IMR-90 (cell line): ENCODE results near the gene BRAT1. TPM values are rescaled to one million over a fixed set of nuclear protein-coding genes. Genes with fewer than 3 reads are reported as not detected.
A peak's percentile ranks its signal among the peaks of the same experiment; 100 is the strongest.

Experiments used
- ATAC-seq: fragments of 200-7000 bp; cut with Tn5 transposase; 2 replicates; pipeline ENCODE4 v1.9.1; 2020; ENCODE audit warnings: low read depth, mild to moderate bottlenecking, moderate library complexity
- BruUV-seq: library from RNA; stranded (reverse); fragments of 400-500 nt; replicated peaks from 2 replicates; lab custom pipeline; 2021; lab: Mats Ljungman, UMichigan
- CTCF ChIA-PET: fragments of 300-600 bp; formaldehyde crosslinking; extraction: SDS; loops from one replicate; lab custom pipeline; 2021; ENCODE audit warnings: antibody characterized with exemption; lab: Yijun Ruan, JAX
- POLR2A ChIA-PET: fragments of 300-600 bp; sonication (Branson Sonifier 250); formaldehyde crosslinking; loops from one replicate; lab custom pipeline; 2022; ENCODE audit warnings: antibody characterized with exemption; ENCODE audit not compliant: unreplicated experiment; lab: Charles Lee
- DNase-seq: peaks from one replicate; pipeline ENCODE4 v3.0.0; 2013
- H2AFZ ChIP-seq: replicated peaks from 2 replicates; pipeline ENCODE3; 2013; ENCODE audit warnings: low read length, mild to moderate bottlenecking; ENCODE audit not compliant: poor library complexity
- H2AK5ac ChIP-seq: 2 replicates; pipeline ENCODE4 v1.6.1; 2013; ENCODE audit warnings: low read depth, low read length, inconsistent platforms
- H2AK9ac ChIP-seq: replicated peaks from 2 replicates; pipeline ENCODE3; 2013; ENCODE audit warnings: mild to moderate bottlenecking, low read depth, low read length, moderate library complexity; ENCODE audit not compliant: poor library complexity
- H2BK120ac ChIP-seq: 2 replicates; pipeline ENCODE4 v1.6.1; 2013; ENCODE audit warnings: low read depth, low read length, inconsistent platforms
- H2BK15ac ChIP-seq: 3 replicates; pipeline ENCODE4 v1.6.1; 2013; ENCODE audit warnings: low read depth, low read length, inconsistent platforms
- H2BK20ac ChIP-seq: 2 replicates; pipeline ENCODE4 v1.6.1; 2013; ENCODE audit warnings: low read depth, mild to moderate bottlenecking, inconsistent platforms, low read length, moderate library complexity
- H2BK5ac ChIP-seq: 2 replicates; pipeline ENCODE4 v1.6.1; 2013; ENCODE audit warnings: mild to moderate bottlenecking, low read depth, low read length, inconsistent platforms; ENCODE audit not compliant: poor library complexity, severe bottlenecking
- H3K14ac ChIP-seq: replicated peaks from 2 replicates; pipeline ENCODE4 v1.6.1; 2013; ENCODE audit warnings: low read depth, low read length, inconsistent platforms
- H3K18ac ChIP-seq: 2 replicates; pipeline ENCODE4 v1.6.1; 2013; ENCODE audit warnings: low read depth, low read length, control low read depth
- H3K23ac ChIP-seq: 2 replicates; pipeline ENCODE4 v1.6.1; 2013; ENCODE audit warnings: low read depth, low read length, inconsistent platforms
- H3K27ac ChIP-seq: 2 replicates; pipeline ENCODE4 v1.5.1; 2013; ENCODE audit warnings: mild to moderate bottlenecking, control low read depth, low read length; ENCODE audit not compliant: insufficient read depth
- H3K27me3 ChIP-seq: 2 replicates; pipeline ENCODE4 v1.6.1; 2013; ENCODE audit warnings: low read length; ENCODE audit not compliant: control insufficient read depth, insufficient read depth
- H3K36me3 ChIP-seq: 2 replicates; pipeline ENCODE4 v1.6.1; 2013; ENCODE audit warnings: low read length, mixed read lengths; ENCODE audit not compliant: control insufficient read depth, insufficient read depth
- H3K4ac ChIP-seq: 2 replicates; pipeline ENCODE4 v1.6.1; 2013; ENCODE audit warnings: low read depth, low read length, inconsistent platforms
- H3K4me1 ChIP-seq: 2 replicates; pipeline ENCODE4 v1.6.1; 2013; ENCODE audit warnings: low read length, mixed read lengths; ENCODE audit not compliant: control insufficient read depth, insufficient read depth
- H3K4me2 ChIP-seq: 2 replicates; pipeline ENCODE4 v1.6.1; 2013; ENCODE audit warnings: low read depth, mild to moderate bottlenecking, control low read depth, low read length, moderate library complexity
- H3K4me3 ChIP-seq: 2 replicates; pipeline ENCODE4 v1.5.1; 2013; ENCODE audit warnings: low read depth, mild to moderate bottlenecking, control low read depth, low read length, moderate library complexity; ENCODE audit not compliant: insufficient read depth
- H3K56ac ChIP-seq: 2 replicates; pipeline ENCODE4 v1.6.1; 2013; ENCODE audit warnings: low read length, inconsistent platforms; ENCODE audit not compliant: insufficient read depth; ENCODE audit errors: extremely low read depth
- H3K79me1 ChIP-seq, 2 experiments: 2 replicates each; pipeline ENCODE4 v1.6.1; 2013; ENCODE audit warnings: low read length in 2 of 2, inconsistent platforms in 1 of 2, low read depth in 1 of 2
- H3K9ac ChIP-seq: 2 replicates; pipeline ENCODE4 v1.6.1; 2013; ENCODE audit warnings: low read depth, low read length, control low read depth
- H3K9me1 ChIP-seq: 2 replicates; pipeline ENCODE4 v1.6.1; 2013; ENCODE audit warnings: low read length, inconsistent platforms; ENCODE audit not compliant: insufficient read depth
- H3K9me3 ChIP-seq: 2 replicates; pipeline ENCODE4 v1.6.1; 2013; ENCODE audit warnings: low read length; ENCODE audit not compliant: control insufficient read depth, insufficient read depth
- H4K20me1 ChIP-seq: 2 replicates; pipeline ENCODE4 v1.6.1; 2013; ENCODE audit warnings: low read length, inconsistent platforms; ENCODE audit not compliant: insufficient read depth
- H4K5ac ChIP-seq: 2 replicates; pipeline ENCODE4 v1.6.1; 2013; ENCODE audit warnings: mild to moderate bottlenecking, low read depth, low read length, control low read depth
- H4K8ac ChIP-seq, 2 experiments: 2 replicates each; pipeline ENCODE4 v1.6.1; 2013; ENCODE audit warnings: low read depth in 2 of 2, low read length in 2 of 2, control low read depth in 1 of 2, inconsistent platforms in 1 of 2
- H4K91ac ChIP-seq: 2 replicates; pipeline ENCODE4 v1.6.1; 2013; ENCODE audit warnings: low read depth, low read length, inconsistent platforms; ENCODE audit not compliant: insufficient read depth
- BHLHE40 ChIP-seq: fragments of 150-350 bp; IDR thresholded peaks from 2 replicates; pipeline ENCODE4 v1.6.1; 2016; ENCODE audit warnings: mild to moderate bottlenecking, low read depth, low read length
- CHD1 ChIP-seq: IDR thresholded peaks from 2 replicates; pipeline ENCODE4 v1.6.1; 2012; ENCODE audit warnings: low read depth, low read length, improper control_type of control experiment
- CTCF ChIP-seq: conservative IDR thresholded peaks from 2 replicates; pipeline ENCODE4 v1.5.1; 2012; ENCODE audit warnings: mild to moderate bottlenecking, low read depth, low read length, improper control_type of control experiment
- ELK1 ChIP-seq: fragments of 150-350 bp; IDR thresholded peaks from 2 replicates; pipeline ENCODE4 v1.6.1; 2016; ENCODE audit warnings: low read depth, mild to moderate bottlenecking, low read length, moderate library complexity, borderline replicate concordance
- FOS ChIP-seq: fragments of 150-350 bp; IDR thresholded peaks from 2 replicates; pipeline ENCODE4 v1.6.1; 2016; ENCODE audit warnings: low read depth, low read length
- MAFK ChIP-seq: IDR thresholded peaks from 2 replicates; pipeline ENCODE4 v1.6.1; 2012; ENCODE audit warnings: low read depth, low read length, improper control_type of control experiment
- MAZ ChIP-seq: IDR thresholded peaks from 2 replicates; pipeline ENCODE4 v1.6.1; 2012; ENCODE audit warnings: low read depth, mild to moderate bottlenecking, low read length, improper control_type of control experiment, moderate library complexity, borderline replicate concordance
- MXI1 ChIP-seq: IDR thresholded peaks from 2 replicates; pipeline ENCODE4 v1.6.1; 2012; ENCODE audit warnings: low read depth, mild to moderate bottlenecking, low read length, moderate library complexity, borderline replicate concordance
- NFE2L2 ChIP-seq: fragments of 150-350 bp; IDR thresholded peaks from 2 replicates; pipeline ENCODE4 v1.6.1; 2016; ENCODE audit warnings: low read depth, mild to moderate bottlenecking, low read length
- POLR2A ChIP-seq: IDR thresholded peaks from 2 replicates; pipeline ENCODE4 v1.6.1; 2012; ENCODE audit warnings: mild to moderate bottlenecking, low read depth, low read length
- RAD21 ChIP-seq: IDR thresholded peaks from 2 replicates; pipeline ENCODE4 v1.6.1; 2012; ENCODE audit warnings: low read length, improper control_type of control experiment
- RCOR1 ChIP-seq: IDR thresholded peaks from 2 replicates; pipeline ENCODE4 v1.6.1; 2012; ENCODE audit warnings: mild to moderate bottlenecking, low read length, improper control_type of control experiment; ENCODE audit not compliant: insufficient replicate concordance
- RFX5 ChIP-seq: IDR thresholded peaks from 2 replicates; pipeline ENCODE4 v1.8.0; 2012; ENCODE audit warnings: low read depth, mild to moderate bottlenecking, low read length, moderate library complexity
- SMC3 ChIP-seq: fragments of 150-350 bp; IDR thresholded peaks from 2 replicates; pipeline ENCODE4 v1.6.1; 2016; ENCODE audit warnings: low read depth, mild to moderate bottlenecking, antibody characterized with exemption, low read length, moderate library complexity
- USF2 ChIP-seq: fragments of 150-350 bp; IDR thresholded peaks from 2 replicates; pipeline ENCODE4 v1.6.1; 2017; ENCODE audit warnings: mild to moderate bottlenecking, antibody characterized with exemption, low read length, low read depth
- WGBS, 2 experiments: methylation state at CpG; one replicate each; pipeline versions ENCODE4 v1.1.5 to v1.1.7; 2013; ENCODE audit warnings: missing lambda C conversion rate in 2 of 2; ENCODE audit not compliant: insufficient read length in 1 of 2; ENCODE audit errors: extremely low coverage in 2 of 2; 5-methylcytosine and 5-hydroxymethylcytosine counted together
- dilution Hi-C: fragments of 300-500 bp; cut with HindIII; formaldehyde crosslinking; loops from one replicate; pipeline ENCODE4 v1.14.3; 2018; ENCODE audit warnings: low sequenced_read_pairs; ENCODE audit not compliant: unreplicated experiment
- in situ Hi-C: fragments of 300-500 bp; cut with MboI; formaldehyde crosslinking; loops from 3 replicates; pipeline ENCODE4 v1.14.3; 2019; ENCODE audit warnings: low sequenced_read_pairs, inconsistent platforms, mixed read lengths
- intact Hi-C: fragments of 100-400 bp; cut with micrococcal nuclease; formaldehyde crosslinking; loops from 2 replicates; pipeline ENCODE4 v1.10.0; 2022
- polyA plus RNA-seq, 3 experiments: library from polyadenylated mRNA; depleted of rRNA; stranded (reverse); fragments of >200 nt; gene quantifications; 2 replicates each; pipeline ENCODE4 v1.2.3, GENCODE V29; 2012; ENCODE audit warnings: low replicate concordance in 1 of 3
- total RNA-seq: library from RNA; depleted of rRNA; stranded (reverse); fragments of >200 nt; gene quantifications from 2 replicates; pipeline ENCODE4 v1.2.3, GENCODE V29; 2012

Gene BRAT1
- total and polyA plus RNA-seq, 2 of the 4 experiments (the other 2 are of a cell fraction): 6.8 to 21.9 TPM

GRCh38 chr7:2564970-2565540, 9.7 kb upstream of the BRAT1 start:
- intact Hi-C loops (loop anchor here (5.0 kb wide), 1 partner anchor 592 kb away; no protein-coding TSS in a partner anchor), in situ Hi-C loops (no loop called here), dilution Hi-C loops (no loop called here)
- no peak overlapping the region for H3K4me3 ChIP-seq
- no peak overlapping the region for H2AK9ac ChIP-seq
- no peak overlapping the region for H3K27ac ChIP-seq
- H3K4me1 ChIP-seq: peaks cover 4% of the 10 kb centered on the region
- POLR2A ChIA-PET: no interaction called here
- H3K79me1 ChIP-seq: peaks cover 12 to 18% of the 10 kb centered on the region in 2 experiments
- no peak overlapping the region for H3K56ac ChIP-seq
- 71% methylated on average over 3 of the region's 12 CpGs; no CpG with 5 or more reads in 1 of the 2 experiments for WGBS, 2 experiments
- no peak overlapping the region for H3K4me2 ChIP-seq
- peak overlapping the region; percentile 85 for H3K23ac ChIP-seq
- no peaks in the 10 kb centered on the region for H3K36me3 ChIP-seq
- peak overlapping the region; percentile 48; the same call in 1 of the 2 replicates for H3K14ac ChIP-seq
- H2BK120ac ChIP-seq: no peak overlapping the region
- H3K9ac ChIP-seq: no peak overlapping the region
- H2BK20ac ChIP-seq: no peak overlapping the region
- H2AK5ac ChIP-seq: no peak overlapping the region
- 0 out of 2 replicates have a peak, but pooled peaks cover 4% of the 10 kb centered on the region for H3K9me1 ChIP-seq
- no TSS peak for BruUV-seq
- CTCF ChIA-PET: no interaction called here
- H2AFZ ChIP-seq: peak overlapping the region; percentile 53
- H3K4ac ChIP-seq: peak overlapping the region; percentile 51
- DNase-seq (peak; percentile 34), ATAC-seq (peak; percentile 72)
- H4K91ac ChIP-seq: no peak overlapping the region
- no peak overlapping the region for H2BK5ac ChIP-seq
- H4K8ac ChIP-seq: peak overlapping the region in 1 of 2 experiments; percentile 15; a peak in 2 of 4 replicates
- H3K9me3 ChIP-seq: no peaks in the 10 kb centered on the region
- no peak overlapping the region for H3K18ac ChIP-seq
- no peaks in the 10 kb centered on the region for H3K27me3 ChIP-seq
- TF ChIP-seq CHD1 (no peak), SMC3 (no peak), FOS (no peak), POLR2A (no peak), ELK1 (no peak), RFX5 (no peak), MAZ (no peak), RAD21 (no peak), NFE2L2 (no peak), BHLHE40 (no peak), USF2 (no peak), RCOR1 (no peak), MXI1 (no peak), CTCF (no peak), MAFK (no peak)
- no peak overlapping the region for H2BK15ac ChIP-seq
- no peak overlapping the region for H4K5ac ChIP-seq
- H4K20me1 ChIP-seq: no peaks in the 10 kb centered on the region
